Transverse colon (tissue), 3 donors: ENCODE results near the gene COL4A1.

Experiments
- EP300 ChIP-seq: sonication (generic); formaldehyde crosslinking; IDR thresholded peaks from one replicate; pipeline ENCODE4 v1.6.1; 2017; ENCODE audit warnings: antibody characterized with exemption, low read depth
- TF ChIP-seq, protein P1 (sequence below), 5 experiments: fragments of 200-600 bp in 3 of 5; fragments of 450-650 bp in 2 of 5; sonication (generic) in 3 of 5; IDR thresholded peaks; 1 replicate in 2 of 5; 2 replicates in 3 of 5; pipeline ENCODE4 v1.5.1; 2016 to 2017; ENCODE audit warnings: antibody characterized with exemption in 5 of 5, inconsistent platforms in 3 of 5, mild to moderate bottlenecking in 2 of 5, moderate library complexity in 1 of 5

- TF ChIP-seq, protein P1, sequence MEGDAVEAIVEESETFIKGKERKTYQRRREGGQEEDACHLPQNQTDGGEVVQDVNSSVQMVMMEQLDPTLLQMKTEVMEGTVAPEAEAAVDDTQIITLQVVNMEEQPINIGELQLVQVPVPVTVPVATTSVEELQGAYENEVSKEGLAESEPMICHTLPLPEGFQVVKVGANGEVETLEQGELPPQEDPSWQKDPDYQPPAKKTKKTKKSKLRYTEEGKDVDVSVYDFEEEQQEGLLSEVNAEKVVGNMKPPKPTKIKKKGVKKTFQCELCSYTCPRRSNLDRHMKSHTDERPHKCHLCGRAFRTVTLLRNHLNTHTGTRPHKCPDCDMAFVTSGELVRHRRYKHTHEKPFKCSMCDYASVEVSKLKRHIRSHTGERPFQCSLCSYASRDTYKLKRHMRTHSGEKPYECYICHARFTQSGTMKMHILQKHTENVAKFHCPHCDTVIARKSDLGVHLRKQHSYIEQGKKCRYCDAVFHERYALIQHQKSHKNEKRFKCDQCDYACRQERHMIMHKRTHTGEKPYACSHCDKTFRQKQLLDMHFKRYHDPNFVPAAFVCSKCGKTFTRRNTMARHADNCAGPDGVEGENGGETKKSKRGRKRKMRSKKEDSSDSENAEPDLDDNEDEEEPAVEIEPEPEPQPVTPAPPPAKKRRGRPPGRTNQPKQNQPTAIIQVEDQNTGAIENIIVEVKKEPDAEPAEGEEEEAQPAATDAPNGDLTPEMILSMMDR (IDR thresholded peaks at IDR 0.05), result no peak
- TF ChIP-seq EP300, result no peak
These were observed 45.5 kb downstream of the COL4A1 start for GRCh38 chr13:110261166-110262081.
